Coronary artery (tissue), 2 donors: ENCODE data around the gene PDE6B.

ENCODE experiments used
- DNase-seq: peaks from one replicate; pipeline ENCODE4 v3.0.0-alpha.2; 2017; ENCODE audit warnings: low spot score
- H3K27ac ChIP-seq, 2 donors: fragments of 200-600 bp; sonication (generic); one replicate each; pipeline ENCODE4 v1.5.1; 2016 to 2019
- H3K4me3 ChIP-seq: fragments of 200-600 bp; sonication (generic); 2 replicates; pipeline ENCODE4 v1.5.1; 2016; ENCODE audit warnings: mild to moderate bottlenecking, moderate library complexity
- TF ChIP-seq, protein P1 (sequence below): fragments of 200-600 bp; sonication (generic); IDR thresholded peaks from one replicate; pipeline ENCODE4 v1.5.1; 2019; ENCODE audit warnings: antibody characterized with exemption

PDE6B gene

DNA sequence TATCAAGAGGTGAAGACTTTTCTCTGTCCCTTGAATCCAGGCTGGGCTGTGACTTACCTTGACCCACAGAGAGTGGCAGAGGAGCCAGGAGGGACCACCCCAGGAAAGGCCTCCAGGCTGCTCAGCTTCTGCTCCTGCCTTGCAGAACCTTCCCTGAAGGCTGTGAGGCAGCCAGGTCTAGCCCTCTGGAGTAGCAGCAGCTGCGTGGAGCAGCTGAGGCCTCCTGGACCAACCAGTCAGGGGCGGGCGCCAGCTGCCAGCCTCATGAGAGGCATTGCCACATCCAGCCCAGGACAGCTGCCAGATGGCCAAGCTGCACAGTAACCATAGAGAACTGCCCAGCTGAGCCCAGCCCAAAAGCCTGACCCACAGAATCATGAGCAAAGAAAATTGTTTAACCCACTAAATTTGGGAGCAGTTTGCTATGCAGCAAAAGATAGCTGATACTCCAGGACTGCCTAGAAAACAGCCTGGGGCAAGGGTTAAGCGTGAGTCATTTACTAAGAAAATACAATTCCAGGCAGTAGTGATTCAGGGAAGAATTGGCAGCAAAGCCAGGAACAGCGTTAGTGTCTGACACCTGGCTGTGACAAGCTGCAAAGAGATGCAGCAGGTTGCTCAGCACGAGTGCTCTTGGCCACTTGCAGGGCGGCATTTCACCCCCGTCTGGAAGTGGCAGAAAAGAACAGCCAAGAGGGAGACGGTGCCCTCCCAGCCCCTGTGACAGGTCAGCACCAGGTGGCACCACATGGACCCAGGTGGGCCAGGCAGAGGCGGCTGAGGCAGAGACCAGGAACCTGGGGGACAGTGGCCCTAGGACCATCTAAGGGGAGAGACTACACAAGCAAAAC is 14.7 kb upstream of the PDE6B start:
- Histone ChIP-seq H3K4me3 (no peak overlapping the region), H3K27ac (no peak overlapping the region)
- DNase-seq = peak; percentile 47
- TF ChIP-seq, protein P1, sequence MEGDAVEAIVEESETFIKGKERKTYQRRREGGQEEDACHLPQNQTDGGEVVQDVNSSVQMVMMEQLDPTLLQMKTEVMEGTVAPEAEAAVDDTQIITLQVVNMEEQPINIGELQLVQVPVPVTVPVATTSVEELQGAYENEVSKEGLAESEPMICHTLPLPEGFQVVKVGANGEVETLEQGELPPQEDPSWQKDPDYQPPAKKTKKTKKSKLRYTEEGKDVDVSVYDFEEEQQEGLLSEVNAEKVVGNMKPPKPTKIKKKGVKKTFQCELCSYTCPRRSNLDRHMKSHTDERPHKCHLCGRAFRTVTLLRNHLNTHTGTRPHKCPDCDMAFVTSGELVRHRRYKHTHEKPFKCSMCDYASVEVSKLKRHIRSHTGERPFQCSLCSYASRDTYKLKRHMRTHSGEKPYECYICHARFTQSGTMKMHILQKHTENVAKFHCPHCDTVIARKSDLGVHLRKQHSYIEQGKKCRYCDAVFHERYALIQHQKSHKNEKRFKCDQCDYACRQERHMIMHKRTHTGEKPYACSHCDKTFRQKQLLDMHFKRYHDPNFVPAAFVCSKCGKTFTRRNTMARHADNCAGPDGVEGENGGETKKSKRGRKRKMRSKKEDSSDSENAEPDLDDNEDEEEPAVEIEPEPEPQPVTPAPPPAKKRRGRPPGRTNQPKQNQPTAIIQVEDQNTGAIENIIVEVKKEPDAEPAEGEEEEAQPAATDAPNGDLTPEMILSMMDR = no peak

DNA sequence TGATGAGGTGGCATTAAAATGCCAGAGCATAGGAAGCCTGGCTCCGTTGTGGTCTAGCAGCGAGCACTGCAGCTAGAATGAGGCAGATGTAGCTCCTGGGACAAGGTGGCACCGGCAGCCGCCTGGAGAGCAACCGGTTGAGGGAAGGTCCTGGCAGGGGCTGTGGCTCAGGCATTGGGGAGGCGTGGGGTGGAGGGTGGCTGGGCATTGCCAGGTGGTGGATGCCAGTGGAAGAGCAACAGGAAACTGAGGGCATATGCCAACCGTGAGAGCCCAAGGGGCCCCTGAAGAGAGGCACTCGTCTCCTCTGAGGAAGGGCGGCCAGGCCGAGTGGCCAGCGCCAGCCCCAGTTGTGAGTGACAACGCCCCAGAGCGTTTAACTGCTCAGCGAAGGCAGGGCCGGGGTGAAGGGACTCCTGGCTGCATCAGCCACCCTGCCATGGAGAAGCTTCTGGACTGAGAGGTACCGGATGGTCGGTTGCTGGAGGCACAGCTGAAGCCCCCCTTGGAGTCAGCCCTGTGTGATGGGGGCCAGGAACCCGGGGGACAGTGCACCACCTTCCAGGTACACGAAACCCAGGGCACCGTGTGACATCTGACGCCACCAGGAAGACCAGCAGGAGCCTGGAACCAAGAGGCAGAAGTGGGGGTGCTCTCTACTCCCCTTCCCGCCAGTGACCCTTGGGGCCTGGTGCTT is 13.2 kb upstream of the PDE6B start:
- Histone ChIP-seq H3K4me3 (no peak overlapping the region), H3K27ac (no peak overlapping the region)
- DNase-seq = peak; percentile 52
- TF ChIP-seq, protein P1 = no peak

DNA sequence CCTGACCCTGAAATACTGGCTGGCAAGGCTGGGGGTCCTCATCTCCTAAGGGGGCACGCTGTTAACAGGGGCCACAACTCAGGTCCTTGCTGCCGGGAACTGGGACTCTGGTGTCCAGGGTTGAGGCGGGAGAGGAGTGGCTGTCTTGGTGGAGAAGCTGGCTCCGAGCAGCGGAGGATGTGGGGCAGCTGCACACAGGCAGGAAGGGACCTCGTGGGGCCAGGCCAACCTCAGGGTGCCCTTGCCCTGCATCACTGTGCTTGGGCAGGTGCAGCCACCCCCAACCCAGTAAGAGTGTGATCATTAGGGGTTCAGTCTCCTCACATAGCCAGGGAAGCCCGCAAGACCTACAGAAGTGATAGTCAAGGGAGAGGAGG is 12.6 kb upstream of the PDE6B start:
- H3K27ac ChIP-seq = no peak overlapping the region
- DNase-seq = no peak
- TF ChIP-seq, protein P1 = no peak
- no peak overlapping the region for H3K4me3 ChIP-seq

DNA sequence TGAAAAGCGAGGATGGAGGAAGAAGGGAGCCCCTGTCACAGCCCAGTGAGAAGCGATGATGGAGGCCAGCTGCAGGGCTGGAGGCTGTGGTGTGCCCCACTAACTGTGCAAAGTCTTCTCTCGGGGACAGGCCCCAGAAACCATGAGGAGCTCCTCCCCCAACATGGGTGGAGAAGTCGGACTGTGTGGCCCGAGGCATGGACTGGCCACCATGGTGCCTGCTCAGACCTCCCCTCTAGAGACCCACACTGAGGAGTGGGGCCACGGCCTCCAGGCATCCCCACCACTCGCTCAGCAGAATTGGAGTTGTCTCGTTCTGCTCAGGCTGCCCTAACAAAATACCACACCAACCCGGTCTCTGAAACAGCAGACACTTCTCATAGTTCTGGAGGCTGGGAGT is 12.2 kb upstream of the PDE6B start:
- TF ChIP-seq, protein P1 = no peak
- Histone ChIP-seq H3K27ac (no peak overlapping the region), H3K4me3 (no peak overlapping the region)
- DNase-seq = peak; percentile 61

DNA sequence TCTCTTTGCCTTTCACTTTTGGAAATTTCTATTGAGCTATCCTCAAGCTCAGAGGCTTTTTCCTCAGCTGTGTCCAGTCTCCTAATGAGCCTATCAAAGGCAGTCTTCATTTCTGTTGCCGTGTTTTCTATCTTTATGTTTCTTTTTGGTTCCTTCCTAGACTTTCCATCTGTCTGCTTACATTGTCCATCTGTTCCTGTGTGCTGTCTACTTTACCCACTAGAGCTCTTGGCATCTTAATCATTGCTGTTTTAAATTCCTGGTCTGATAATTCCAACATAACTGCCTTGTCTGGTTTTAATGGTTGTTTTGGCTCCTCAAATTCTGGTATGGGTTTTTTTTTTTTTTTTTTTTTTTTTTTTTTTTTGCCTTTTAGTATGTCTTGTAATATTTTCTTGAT is 9.3 kb upstream of the PDE6B start:
- TF ChIP-seq, protein P1 = no peak

DNA sequence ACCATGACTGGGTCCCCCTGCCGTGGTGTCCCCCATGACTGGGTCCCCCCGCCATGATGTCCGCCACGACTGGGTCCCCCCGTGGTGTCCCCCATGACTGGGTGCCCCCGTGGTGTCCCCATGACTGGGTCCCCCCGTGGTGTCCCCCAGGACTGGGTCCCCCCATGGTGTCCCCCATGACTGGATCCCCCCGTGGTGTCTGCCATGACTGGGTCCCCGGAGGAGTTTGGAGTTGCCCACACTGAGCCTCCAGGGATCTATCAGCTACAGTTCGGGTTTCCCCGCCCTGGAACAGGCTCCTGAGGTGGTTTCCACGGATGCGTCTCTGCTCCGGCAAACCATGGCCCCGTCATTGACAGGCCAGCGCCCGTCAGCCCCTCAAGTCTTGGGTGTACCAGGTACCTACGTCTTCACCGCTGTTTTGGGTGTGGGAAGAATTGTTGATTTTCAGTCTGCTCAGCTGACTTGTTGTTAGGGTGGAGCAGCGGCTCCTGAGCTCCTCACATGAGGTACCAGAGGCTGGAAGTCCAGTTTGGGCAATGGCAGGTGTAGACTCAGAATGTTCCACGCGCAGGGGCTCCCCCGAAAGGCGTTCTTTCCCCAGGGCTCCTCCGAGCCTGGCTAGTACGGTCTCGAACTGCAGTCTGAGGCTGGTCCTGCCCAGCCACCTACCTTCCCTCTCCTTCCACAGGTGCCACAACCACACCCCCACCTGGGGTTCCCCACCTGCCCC is 8.3 kb upstream of the PDE6B start:
- peak; percentile 61 for DNase-seq
- Histone ChIP-seq H3K4me3 (no peak overlapping the region), H3K27ac (no peak overlapping the region)
- TF ChIP-seq, protein P1 = no peak

More for the DNA sequence above, 9.3 kb upstream of the PDE6B start:
- Histone ChIP-seq H3K4me3 (no peak overlapping the region), H3K27ac (no peak overlapping the region)
- DNase-seq = no peak
